Renal pelvis (tissue), 4 donors: ENCODE measurements around the gene FNDC3B. TPM values are rescaled to one million over a fixed set of nuclear protein-coding genes. Genes with fewer than 3 reads are reported as not detected.

Source experiments
- DNase-seq: peaks from one replicate; pipeline ENCODE4 v3.0.0-alpha.2; 2013
- polyA plus RNA-seq, 3 donors: library from polyadenylated mRNA; unstranded; fragments of 120-200 nt; gene quantifications; one replicate each; pipeline ENCODE4 v1.2.1, GENCODE V29; 2013; ENCODE audit not compliant: insufficient read length in 3 of 3

Gene FNDC3B
- polyA plus RNA-seq, 3 donors: 52.8 to 61.6 (median 59.7) TPM

- no peak for DNase-seq
Measured at GRCh38 chr3:172166890-172167289, 127.5 kb downstream of the FNDC3B start.

- no peak for DNase-seq
Measured at GRCh38 chr3:172167892-172168648, 128.7 kb downstream of the FNDC3B start.

GRCh38 chr3:172170073-172170709 lies 130.8 kb downstream of the FNDC3B start:
- no peak for DNase-seq

- no peak for DNase-seq
Measured at GRCh38 chr3:172170841-172171240, 131.5 kb downstream of the FNDC3B start.

GRCh38 chr3:172171396-172172075 lies 132.2 kb downstream of the FNDC3B start:
- no peak for DNase-seq

GRCh38 chr3:172173316-172174254 lies 134.2 kb downstream of the FNDC3B start:
- DNase-seq: no peak

- no peak for DNase-seq
Measured at GRCh38 chr3:172174513-172175253, 135.3 kb downstream of the FNDC3B start.

GRCh38 chr3:172175254-172175599 lies 135.8 kb downstream of the FNDC3B start:
- DNase-seq: no peak

- DNase-seq: no peak
Measured at GRCh38 chr3:172176061-172176770, 136.8 kb downstream of the FNDC3B start.

GRCh38 chr3:172177046-172177445 lies 137.7 kb downstream of the FNDC3B start:
- no peak for DNase-seq

- no peak for DNase-seq
Measured at GRCh38 chr3:172177803-172178316, 138.5 kb downstream of the FNDC3B start.

GRCh38 chr3:172179680-172180399 lies 140.5 kb downstream of the FNDC3B start:
- no peak for DNase-seq

- DNase-seq: no peak
Measured at GRCh38 chr3:172180473-172180872, 141.1 kb downstream of the FNDC3B start.

- no peak for DNase-seq
Measured at GRCh38 chr3:172181932-172182586, 142.7 kb downstream of the FNDC3B start.

- DNase-seq: no peak
Measured at GRCh38 chr3:172182797-172183196, 143.4 kb downstream of the FNDC3B start.

- no peak for DNase-seq
Measured at GRCh38 chr3:172184106-172184822, 144.9 kb downstream of the FNDC3B start.

GRCh38 chr3:172185907-172186306 lies 146.5 kb downstream of the FNDC3B start:
- no peak for DNase-seq

- DNase-seq: no peak
Measured at GRCh38 chr3:172186607-172187006, 147.2 kb downstream of the FNDC3B start.
